GM18517 (cell line): ENCODE data around the gene RNF208.
"Not testable (repeated sequence)": the region's sequence is repeated elsewhere in the genome, so short reads cannot be mapped to it uniquely, and the experiment has no call there.

Experiments used
- ATAC-seq: cut with Tn5 transposase; IDR thresholded peaks from one replicate; pipeline ENCODE4 v1.9.1; 2021; ENCODE audit warnings: mild to moderate bottlenecking, moderate library complexity; ENCODE audit not compliant: unreplicated experiment

RNF208 gene

GRCh38 chr9:137222190-137223077 is at the start of gene RNF208:
TSS of gene RNF208 (minus strand) at chr9:137222240. CDS start at chr9:137221212, 1,028 bp downstream.
- no peak for ATAC-seq

- no peak for ATAC-seq
Measured at GRCh38 chr9:137271696-137272076, 49.6 kb upstream of the RNF208 start.

DNA sequence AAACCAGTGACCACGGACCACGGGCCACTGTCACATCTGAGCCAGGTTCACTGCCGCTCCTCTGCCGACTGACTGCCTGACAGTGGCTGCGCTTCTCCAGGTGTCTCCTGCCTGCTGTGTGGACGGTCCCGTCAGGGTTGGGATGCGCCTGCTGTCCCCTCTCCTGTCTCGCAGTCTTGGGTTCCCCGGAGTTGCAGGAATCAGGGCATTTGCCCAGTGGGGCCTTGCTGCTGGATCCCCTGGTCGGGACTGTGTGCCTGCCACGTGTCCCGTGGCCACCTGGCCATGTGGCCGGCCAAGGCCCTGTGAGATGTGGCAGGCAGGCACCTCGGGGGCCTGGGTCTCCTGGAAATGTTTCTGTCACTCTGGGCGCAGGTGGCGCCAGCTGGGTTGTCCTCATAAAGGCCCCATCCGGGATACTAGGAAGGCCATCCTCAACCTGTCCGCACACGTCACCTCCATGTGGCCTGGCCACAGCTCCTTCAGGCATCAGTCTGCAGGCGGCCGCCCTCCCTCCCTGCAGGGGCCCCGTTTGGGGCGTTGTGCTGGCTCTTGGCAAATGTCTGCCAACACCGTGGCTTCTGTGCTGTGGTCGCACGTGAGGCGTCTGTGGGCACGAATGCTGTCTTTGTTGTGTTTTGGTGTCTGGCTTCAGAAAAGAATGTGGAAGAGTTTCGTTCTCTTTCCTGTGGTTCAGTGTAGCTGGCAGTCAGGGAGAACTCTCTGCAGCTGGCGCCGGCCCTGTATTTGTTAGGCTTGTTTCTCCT is 49.1 kb upstream of the RNF208 start:
- ATAC-seq = no peak

DNA sequence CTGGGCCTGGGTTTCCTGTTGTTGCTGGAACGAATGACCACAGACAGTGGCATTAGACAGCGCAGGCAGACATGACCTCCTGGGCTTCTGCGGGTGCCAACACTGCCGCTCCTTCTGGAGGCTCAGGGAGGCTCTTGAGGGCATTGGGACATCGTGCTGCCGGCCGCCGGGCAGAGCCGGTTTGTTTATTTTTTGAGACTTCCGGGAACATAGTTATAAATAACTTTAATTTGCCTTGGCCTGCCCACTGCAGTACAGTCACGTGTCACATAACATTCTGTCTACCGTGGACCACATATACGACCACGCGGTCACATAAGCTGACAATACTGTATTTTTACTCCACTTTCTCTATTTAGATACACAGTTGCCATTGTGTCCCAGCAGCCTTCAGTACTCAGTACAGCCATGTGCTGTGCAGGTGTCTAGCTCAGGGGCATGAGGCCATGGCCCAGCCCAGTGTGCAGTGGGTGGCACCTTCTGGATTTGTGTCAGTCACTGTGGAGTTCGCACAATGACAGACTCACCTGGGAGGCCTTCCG is 47.3 kb upstream of the RNF208 start:
- peak; percentile 50 for ATAC-seq

DNA sequence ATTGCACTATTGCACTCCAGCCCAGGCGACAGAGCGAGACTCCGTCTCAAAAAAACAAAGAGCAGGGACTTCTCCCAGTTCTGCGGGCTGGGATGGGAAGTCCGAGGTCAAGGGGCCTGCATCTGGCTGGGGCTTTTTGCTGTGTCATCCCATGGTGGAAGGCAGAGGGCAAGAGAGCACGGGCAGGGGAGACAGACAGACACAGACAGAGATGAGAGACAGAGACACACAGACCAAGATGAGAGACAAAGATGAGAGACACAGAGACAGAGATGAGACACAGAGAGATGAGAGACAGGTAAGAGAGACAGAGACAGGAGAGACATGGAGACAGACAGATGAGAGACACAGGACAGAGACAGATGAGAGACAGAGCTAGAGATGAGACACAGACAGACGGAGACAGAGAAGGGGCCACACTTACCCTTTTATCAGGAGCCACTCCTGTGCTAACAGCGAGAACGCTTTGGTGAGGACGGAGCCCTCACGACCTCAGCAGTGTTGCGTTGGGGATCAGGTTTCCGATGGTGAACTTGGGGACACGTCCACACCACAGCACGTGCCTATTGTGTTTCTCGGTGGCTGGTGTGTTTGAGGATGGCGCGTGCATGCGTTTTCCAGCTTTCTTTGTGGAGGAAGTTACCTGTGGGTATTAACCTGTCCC is 46.6 kb upstream of the RNF208 start:
- no peak for ATAC-seq

GRCh38 chr9:137267933-137268355 is 45.9 kb upstream of the RNF208 start:
- ATAC-seq = no peak

GRCh38 chr9:137266585-137267453 is 44.8 kb upstream of the RNF208 start:
- no peak for ATAC-seq

DNA sequence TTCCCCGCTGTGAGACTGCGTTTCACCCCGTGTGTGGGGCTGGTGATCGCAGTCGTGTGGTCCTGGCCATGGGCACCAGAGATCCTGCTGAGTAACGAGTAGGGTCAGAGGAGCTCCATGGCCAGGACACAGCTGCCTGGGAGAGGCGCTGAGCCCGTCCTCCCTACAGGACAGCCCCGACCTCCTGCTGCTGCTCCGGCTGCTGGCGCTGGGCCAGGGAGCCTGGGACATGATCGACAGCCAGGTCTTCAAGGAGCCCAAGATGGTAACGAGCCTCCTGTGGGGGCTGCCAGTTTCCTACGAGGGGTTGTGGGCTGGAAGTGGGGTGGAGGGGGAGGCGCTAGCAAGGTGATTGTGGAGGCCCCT is 44.1 kb upstream of the RNF208 start:
- no peak for ATAC-seq

- ATAC-seq = no peak
Measured at GRCh38 chr9:137265496-137266161, 43.6 kb upstream of the RNF208 start.

- ATAC-seq = no peak
Measured at GRCh38 chr9:137264067-137264466, 42.0 kb upstream of the RNF208 start.

GRCh38 chr9:137263506-137263905 is 41.5 kb upstream of the RNF208 start:
- ATAC-seq = no peak

DNA sequence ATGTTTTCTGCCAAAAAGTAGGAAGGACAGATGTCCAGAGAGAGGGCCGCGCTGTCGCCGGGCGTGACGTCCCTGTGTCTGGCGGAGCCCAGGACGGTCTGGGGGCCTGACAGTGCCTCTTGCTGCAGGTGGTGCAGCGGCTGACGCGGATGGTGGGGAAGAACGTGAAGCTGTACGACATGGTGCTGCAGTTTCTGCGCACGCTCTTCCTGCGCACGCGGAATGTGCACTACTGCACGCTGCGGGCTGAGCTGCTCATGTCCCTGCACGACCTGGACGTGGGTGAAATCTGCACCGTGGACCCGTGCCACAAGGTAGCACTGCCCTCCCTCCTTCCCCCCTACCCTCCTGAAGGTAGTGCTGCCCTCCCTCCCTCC is 40.9 kb upstream of the RNF208 start:
- no peak for ATAC-seq

- not testable (repeated sequence) for ATAC-seq
Measured at GRCh38 chr9:137262173-137262908, 40.3 kb upstream of the RNF208 start.

- ATAC-seq = no peak
Measured at GRCh38 chr9:137256856-137257255, 34.8 kb upstream of the RNF208 start.

DNA sequence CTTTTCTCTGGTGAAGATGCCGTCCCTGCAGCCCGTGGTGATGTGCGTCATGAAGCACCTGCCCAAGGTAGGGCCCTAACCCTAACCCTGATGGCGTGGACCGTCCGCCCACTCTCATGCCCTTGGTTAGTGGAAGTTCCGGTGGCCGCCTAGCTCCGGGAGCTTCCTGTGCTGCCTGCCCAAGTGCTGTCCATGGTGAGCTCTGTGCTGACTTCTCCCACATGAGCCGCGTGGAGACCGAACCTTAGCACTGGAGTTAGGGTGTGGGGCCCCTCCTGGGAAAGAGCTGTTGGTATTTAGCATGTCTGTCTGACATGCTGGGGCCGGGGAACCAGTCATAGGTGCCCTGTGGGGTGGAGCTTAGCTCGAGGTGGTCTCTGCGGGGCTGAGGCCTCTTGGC is 34.3 kb upstream of the RNF208 start:
- no peak for ATAC-seq

DNA sequence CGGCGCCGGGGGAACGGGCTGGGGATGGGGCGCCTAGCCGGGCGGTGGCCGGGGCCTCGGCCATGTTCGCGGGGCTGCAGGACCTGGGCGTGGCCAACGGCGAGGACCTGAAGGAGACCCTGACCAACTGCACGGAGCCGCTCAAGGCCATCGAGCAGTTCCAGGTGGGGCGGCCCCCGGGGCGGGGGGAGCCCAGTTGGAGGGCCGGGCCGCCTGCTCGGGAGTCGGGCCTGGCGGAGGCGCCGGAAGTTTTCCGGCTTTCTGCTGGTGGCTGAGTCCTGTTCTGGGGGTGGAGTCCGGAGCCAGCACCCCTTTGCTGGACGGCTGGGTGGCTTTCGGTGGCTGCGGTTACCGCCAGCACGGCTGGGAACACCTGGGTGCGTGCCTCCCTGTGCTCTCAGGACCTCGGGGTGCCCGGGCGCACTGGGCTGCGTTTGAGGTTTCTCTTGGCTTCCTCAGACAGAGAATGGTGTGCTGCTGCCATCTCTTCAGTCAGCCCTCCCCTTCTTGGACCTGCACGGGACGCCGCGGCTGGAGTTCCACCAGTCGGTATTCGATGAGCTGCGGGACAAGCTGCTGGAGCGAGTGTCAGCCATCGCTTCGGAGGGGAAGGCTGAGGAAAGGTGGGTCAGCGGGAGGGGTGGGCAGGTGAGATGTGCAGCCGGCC is 33.5 kb upstream of the RNF208 start:
- ATAC-seq = no peak

GRCh38 chr9:137254624-137255447 is 32.8 kb upstream of the RNF208 start, which contains the start of gene NELFB:
TSS of gene NELFB (plus strand) at chr9:137255327.
- peak; percentile 67 for ATAC-seq
